H1 (cell line): ENCODE data around the gene MRPS12. TPM values are rescaled to one million over a fixed set of nuclear protein-coding genes. Genes with fewer than 3 reads are reported as not detected.

ENCODE experiments used
- CTCF ChIA-PET: fragments of 300-600 bp; sonication (Branson Sonifier 250); formaldehyde crosslinking; loops from one replicate; lab custom pipeline; 2021; ENCODE audit not compliant: partially characterized antibody; lab: Charles Lee
- POLR2A ChIA-PET: fragments of 300-600 bp; sonication (Branson Sonifier 250); formaldehyde crosslinking; loops from one replicate; lab custom pipeline; 2021; ENCODE audit warnings: inconsistent platforms; ENCODE audit not compliant: partially characterized antibody; lab: Charles Lee
- DNase-seq, 2 experiments: peaks; one replicate each; pipeline versions ENCODE4 v3.0.0 to v3.0.0-alpha.2; 2010 to 2022; ENCODE audit warnings: low spot score in 2 of 2, low read depth in 1 of 2, mixed read lengths in 1 of 2
- FAIRE-seq: peaks from 2 replicates; lab custom pipeline; 2011; peaks lifted over from hg19 to GRCh38; lab: Jason Lieb, UNC
- H2AFZ ChIP-seq: 2 replicates; pipeline ENCODE4 v1.8.1; 2012; ENCODE audit warnings: low read length, inconsistent platforms
- H2AK5ac ChIP-seq: 2 replicates; pipeline ENCODE4 v1.6.1; 2013; ENCODE audit warnings: low read depth, low read length
- H2BK120ac ChIP-seq: replicated peaks from 2 replicates; pipeline ENCODE3; 2013; ENCODE audit warnings: low read depth, low read length, inconsistent platforms
- H2BK12ac ChIP-seq: 2 replicates; pipeline ENCODE4 v1.6.1; 2013; ENCODE audit warnings: low read depth, low read length
- H2BK15ac ChIP-seq: 2 replicates; pipeline ENCODE4 v1.6.1; 2013; ENCODE audit warnings: low read length
- H2BK20ac ChIP-seq: 2 replicates; pipeline ENCODE4 v1.6.1; 2013; ENCODE audit warnings: low read length
- H2BK5ac ChIP-seq: 2 replicates; pipeline ENCODE4 v1.6.1; 2013; ENCODE audit warnings: low read depth, low read length
- H3K14ac ChIP-seq: 2 replicates; pipeline ENCODE4 v1.6.1; 2013; ENCODE audit warnings: inconsistent platforms; ENCODE audit not compliant: insufficient read length
- H3K18ac ChIP-seq: 2 replicates; pipeline ENCODE4 v1.6.1; 2013; ENCODE audit warnings: low read length; ENCODE audit errors: extremely low read depth
- H3K23ac ChIP-seq: 2 replicates; pipeline ENCODE4 v1.6.1; 2013; ENCODE audit warnings: inconsistent platforms; ENCODE audit not compliant: insufficient read length
- H3K23me2 ChIP-seq: 2 replicates; pipeline ENCODE4 v1.6.1; 2013; ENCODE audit warnings: low read depth, low read length
- H3K27ac ChIP-seq: 2 replicates; pipeline ENCODE4 v1.6.1; 2011; ENCODE audit warnings: low read depth, low read length, inconsistent platforms
- H3K27me3 ChIP-seq, 4 experiments: replicated peaks in 1 of 4; 1 replicate in 1 of 4; 2 replicates in 3 of 4; pipeline versions ENCODE4 v1.6.1 to v1.8.1; 2011 to 2013; ENCODE audit warnings: low read length in 3 of 4, mild to moderate bottlenecking in 3 of 4, inconsistent platforms in 2 of 4, mixed read lengths in 2 of 4, moderate library complexity in 1 of 4; ENCODE audit not compliant: control insufficient read depth in 3 of 4, insufficient read depth in 3 of 4; ENCODE audit errors: extremely low read depth in 1 of 4
- H3K36me3 ChIP-seq, 4 experiments: 2 replicates each; pipeline versions ENCODE4 v1.6.1 to v1.8.1; 2011 to 2013; ENCODE audit warnings: mild to moderate bottlenecking in 4 of 4, low read length in 3 of 4, moderate library complexity in 2 of 4, control low read depth in 1 of 4, inconsistent platforms in 1 of 4; ENCODE audit not compliant: insufficient read depth in 4 of 4, control insufficient read depth in 2 of 4
- H3K4ac ChIP-seq: replicated peaks from 2 replicates; pipeline ENCODE3; 2013; ENCODE audit warnings: low read length, low read depth, mixed read lengths, inconsistent platforms; ENCODE audit not compliant: insufficient read length
- H3K4me1 ChIP-seq, 4 experiments: replicated peaks in 1 of 4; 1 replicate in 1 of 4; 2 replicates in 3 of 4; pipeline versions ENCODE4 v1.6.1 to v1.8.1; 2011 to 2013; ENCODE audit warnings: low read length in 3 of 4, inconsistent platforms in 2 of 4, mixed read lengths in 1 of 4; ENCODE audit not compliant: insufficient read depth in 4 of 4, control insufficient read depth in 3 of 4
- H3K4me2 ChIP-seq, 2 experiments: 2 replicates each; pipeline versions ENCODE4 v1.6.1 to v1.8.1; 2011 to 2013; ENCODE audit warnings: low read depth in 2 of 2, low read length in 2 of 2, control low read depth in 1 of 2, inconsistent platforms in 1 of 2, mild to moderate bottlenecking in 1 of 2; ENCODE audit not compliant: insufficient read depth in 1 of 2
- H3K4me3 ChIP-seq, 4 experiments: fragments of 200-600, 300-600 bp in 1 of 4; sonication (generic), shearing (Covaris generic), sonication (Bioruptor Twin) in 1 of 4; 2 replicates each; pipeline versions ENCODE4 v1.5.1 to v1.8.1; 2011 to 2016; ENCODE audit warnings: low read length in 4 of 4, low read depth in 3 of 4, control low read depth in 2 of 4, inconsistent platforms in 2 of 4, mild to moderate bottlenecking in 2 of 4, mixed read lengths in 1 of 4, moderate library complexity in 1 of 4; ENCODE audit not compliant: insufficient read depth in 2 of 4; ENCODE audit errors: extremely low read depth in 1 of 4
- H3K56ac ChIP-seq: replicated peaks from 2 replicates; pipeline ENCODE3; 2013; ENCODE audit warnings: low read depth, mild to moderate bottlenecking, mixed read lengths, low read length, inconsistent platforms; ENCODE audit not compliant: insufficient read length
- H3K79me1 ChIP-seq: 2 replicates; pipeline ENCODE4 v1.6.1; 2013; ENCODE audit warnings: low read depth, low read length, control low read depth
- H3K79me2 ChIP-seq, 2 experiments: 2 replicates each; pipeline versions ENCODE4 v1.6.1 to v1.8.1; 2012 to 2013; ENCODE audit warnings: low read length in 2 of 2, mild to moderate bottlenecking in 2 of 2, inconsistent platforms in 1 of 2; ENCODE audit not compliant: insufficient read depth in 2 of 2, control insufficient read depth in 1 of 2
- H3K9ac ChIP-seq, 4 experiments: replicated peaks in 1 of 4; 1 replicate in 1 of 4; 2 replicates in 3 of 4; pipeline versions ENCODE4 v1.6.1 to v1.8.1; 2011 to 2013; ENCODE audit warnings: low read depth in 3 of 4, low read length in 3 of 4, control low read depth in 2 of 4, mild to moderate bottlenecking in 2 of 4, moderate library complexity in 2 of 4, inconsistent platforms in 1 of 4; ENCODE audit errors: extremely low read depth in 1 of 4
- H3K9me3 ChIP-seq, 2 experiments: 2 replicates each; pipeline versions ENCODE4 v1.6.1 to v1.8.1; 2012 to 2013; ENCODE audit warnings: mild to moderate bottlenecking in 2 of 2, moderate library complexity in 2 of 2, control low read depth in 1 of 2, inconsistent platforms in 1 of 2, low read depth in 1 of 2, low read length in 1 of 2, mixed read lengths in 1 of 2; ENCODE audit not compliant: insufficient read depth in 2 of 2
- H4K20me1 ChIP-seq, 2 experiments: replicated peaks in 1 of 2; 2 replicates each; pipeline versions ENCODE3 to v1.8.1; 2011 to 2013; ENCODE audit warnings: inconsistent platforms in 2 of 2, low read length in 2 of 2, mild to moderate bottlenecking in 1 of 2; ENCODE audit not compliant: insufficient read depth in 2 of 2, control insufficient read depth in 1 of 2
- H4K5ac ChIP-seq: 2 replicates; pipeline ENCODE4 v1.6.1; 2013; ENCODE audit warnings: low read length, low read depth, mixed read lengths, inconsistent platforms; ENCODE audit not compliant: insufficient read length
- H4K8ac ChIP-seq: 2 replicates; pipeline ENCODE4 v1.8.0; 2013; ENCODE audit warnings: mild to moderate bottlenecking, moderate library complexity, low read length, inconsistent platforms; ENCODE audit not compliant: insufficient read depth; ENCODE audit errors: extremely low read depth
- H4K91ac ChIP-seq: replicated peaks from 2 replicates; pipeline ENCODE3; 2013; ENCODE audit warnings: low read length, mixed read lengths, inconsistent platforms; ENCODE audit not compliant: insufficient read length
- ASH2L ChIP-seq: fragments of 200-600, 300-600 bp; sonication (generic); IDR thresholded peaks from one replicate; pipeline ENCODE4 v1.7.1; 2017; ENCODE audit warnings: low read length
- CHD2 ChIP-seq: IDR thresholded peaks from 2 replicates; pipeline ENCODE4 v1.6.1; 2012; ENCODE audit warnings: low read length, improper control_type of control experiment
- EZH2 ChIP-seq: fragments of 200-600 bp; sonication (generic); IDR thresholded peaks from 2 replicates; pipeline ENCODE4 v1.7.1; 2012; ENCODE audit warnings: low read depth, mild to moderate bottlenecking, moderate library complexity, low read length, inconsistent platforms; ENCODE audit not compliant: severe bottlenecking
- FOSL1 ChIP-seq: IDR thresholded peaks from 2 replicates; pipeline ENCODE4 v1.6.1; 2011; ENCODE audit warnings: mild to moderate bottlenecking, low read depth, low read length, moderate library complexity; ENCODE audit not compliant: insufficient read depth
- NANOG ChIP-seq: IDR thresholded peaks from 2 replicates; pipeline ENCODE4 v1.6.1; 2011; ENCODE audit warnings: low read length, low read depth, mild to moderate bottlenecking, inconsistent platforms; ENCODE audit not compliant: insufficient read depth, poor library complexity, severe bottlenecking
- PHF8 ChIP-seq: fragments of 200-600 bp; sonication (generic); conservative IDR thresholded peaks from 2 replicates; pipeline ENCODE4 v1.7.1; 2012; ENCODE audit warnings: low read depth, mild to moderate bottlenecking, inconsistent platforms, low read length, moderate library complexity
- RXRA ChIP-seq: IDR thresholded peaks from 2 replicates; pipeline ENCODE4 v1.6.1; 2011; ENCODE audit warnings: low read depth, mild to moderate bottlenecking, low read length, moderate library complexity; ENCODE audit not compliant: insufficient read depth
- SIN3A ChIP-seq, 2 experiments: IDR thresholded peaks in 1 of 2; conservative IDR thresholded peaks in 1 of 2; 2 replicates each; pipeline ENCODE4 v1.6.1; 2011 to 2012; ENCODE audit warnings: low read length in 2 of 2, improper control_type of control experiment in 1 of 2, low read depth in 1 of 2, mild to moderate bottlenecking in 1 of 2
- SP1 ChIP-seq: IDR thresholded peaks from 2 replicates; pipeline ENCODE4 v1.6.1; 2011; ENCODE audit warnings: low read depth, low read length
- SP2 ChIP-seq: IDR thresholded peaks from 2 replicates; pipeline ENCODE4 v1.6.1; 2012; ENCODE audit warnings: mild to moderate bottlenecking, low read length, inconsistent platforms
- SRF ChIP-seq: IDR thresholded peaks from 2 replicates; pipeline ENCODE4 v1.6.1; 2011; ENCODE audit warnings: mild to moderate bottlenecking, low read depth, low read length, moderate library complexity
- SUZ12 ChIP-seq: fragments of 200-600 bp; sonication (generic); IDR thresholded peaks from 2 replicates; pipeline ENCODE4 v1.6.1; 2012; ENCODE audit warnings: mild to moderate bottlenecking, inconsistent platforms, low read length, moderate library complexity, mixed read lengths
- TAF1 ChIP-seq: IDR thresholded peaks from 2 replicates; pipeline ENCODE4 v1.6.1; 2011; ENCODE audit warnings: mild to moderate bottlenecking, low read depth, low read length
- WGBS, 2 experiments: shearing (Covaris generic) in 1 of 2; methylation state at CpG; one replicate each; pipeline versions ENCODE4 v1.1.6 to v1.1.7; 2013 to 2015; ENCODE audit warnings: low lambda C conversion rate in 2 of 2, mixed read lengths in 2 of 2, inconsistent platforms in 1 of 2, low coverage in 1 of 2, missing lambda C conversion rate in 1 of 2; ENCODE audit not compliant: insufficient replicate concordance in 2 of 2, insufficient coverage in 1 of 2, insufficient read length in 1 of 2; ENCODE audit errors: extremely low coverage in 1 of 2, missing lambda C conversion rate in 1 of 2; 5-methylcytosine and 5-hydroxymethylcytosine counted together
- polyA plus RNA-seq, 7 experiments: library from polyadenylated mRNA; depleted of rRNA in 3 of 7; stranded (reverse) in 5 of 7; unstranded in 2 of 7; fragments of >200 nt in 5 of 7; fragments of 200-250 nt in 2 of 7; gene quantifications; 1 replicate in 5 of 7; 2 replicates in 1 of 7; 4 replicates in 1 of 7; pipeline versions ENCODE4 v1.2.1 to v1.2.3, GENCODE V29; 2011 to 2013; ENCODE audit warnings: missing spikeins in 2 of 7, mixed read lengths in 2 of 7
- total RNA-seq: library from RNA; stranded (reverse); fragmentation: NEBNext Ultra II Directional; extraction: Animal tissue kit (Norgen Biotek cat#: 25700); gene quantifications from 2 replicates; pipeline ENCODE4 v1.2.1, GENCODE V29; 2021

Gene MRPS12
- total and polyA plus RNA-seq, 2 of the 8 experiments (the other 6 are each of a cell fraction or from before 2014, with no cell fraction given), result 79.0 to 175 TPM

GRCh38 chr19:38891771-38892170 is 39.0 kb upstream of the MRPS12 start:
- H3K4me3 ChIP-seq, result no peak overlapping the region
- no peak overlapping the region for H3K56ac ChIP-seq
- no peaks in the 10 kb centered on the region for H3K4me1 ChIP-seq
- H3K14ac ChIP-seq, result no peak overlapping the region
- H4K5ac ChIP-seq, result no peak overlapping the region
- no peak overlapping the region for H2BK20ac ChIP-seq
- POLR2A ChIA-PET, result interaction anchor here (0.7 kb wide), 1 partner anchor 14 kb away, joined by 3 read pairs; the partner anchor contains the start of gene RINL
- no peak overlapping the region; a peak in 1 of 7 replicates for H3K9ac ChIP-seq
- H3K9me3 ChIP-seq, result no peaks in the 10 kb centered on the region
- H3K23ac ChIP-seq, result no peak overlapping the region
- no peak overlapping the region for H2AK5ac ChIP-seq
- no peaks in the 10 kb centered on the region for H3K23me2 ChIP-seq
- H3K18ac ChIP-seq, result no peak overlapping the region; the same call in 1 of the 2 replicates
- TF ChIP-seq SP2 (no peak), CHD2 (no peak), FOSL1 (no peak), EZH2 (no peak), SRF (no peak), SIN3A (conservative IDR thresholded peaks at IDR 0.05 in 1 of 2, IDR thresholded peaks at IDR 0.05 in 1 of 2; ENCODE audit: low read depth in 1 of 2, low read length in 2 of 2) (no peak), ASH2L (no peak), PHF8 (no peak), SP1 (no peak), SUZ12 (no peak), RXRA (no peak), TAF1 (no peak), NANOG (no peak)
- TF ChIP-seq, all 59 proteins: peak for 0
- FAIRE-seq (no peak), DNase-seq (no peak)
- Histone ChIP-seq H4K91ac (no peak overlapping the region), H2BK15ac (0 out of 2 replicates have a peak overlapping the region, but pooled peaks have one; percentile 61), H2BK5ac (no peak overlapping the region), H3K4me2 (no peak overlapping the region), H2BK120ac (no peak overlapping the region), H3K27me3 (no peaks in the 10 kb centered on the region), H3K79me1 (no peaks in the 10 kb centered on the region), H4K8ac (no peak overlapping the region), H2BK12ac (no peak overlapping the region), H4K20me1 (peaks cover 0 to 2% of the 10 kb centered on the region in 2 experiments), H3K36me3 (no peaks in the 10 kb centered on the region), H2AFZ (no peak overlapping the region), H3K27ac (no peak overlapping the region), H3K4ac (no peak overlapping the region), H3K79me2 (no peaks in the 10 kb centered on the region)
- 86% methylated on average over 6 of the region's 6 CpGs; no CpG with 5 or more reads in 1 of the 2 experiments for WGBS, 2 experiments
- CTCF ChIA-PET, result no interaction called here
